ENCODE data around the gene RACGAP1. TPM values are rescaled to one million over a fixed set of nuclear protein-coding genes. Genes with fewer than 3 reads are reported as not detected.

Gene RACGAP1
- total and polyA plus RNA-seq, 2 of the 4 experiments (the other 2 are of a cell fraction): 37.9 to 110 TPM

- 39% methylated on average over 6 of the region's 11 CpGs; no CpG with 5 or more reads in 1 of the 2 experiments for WGBS, 2 experiments (ENCODE audit: extremely low coverage in 2 of 2, insufficient read length in 1 of 2)
- Histone ChIP-seq H2BK20ac (ENCODE audit: low read depth, low read length) (no peak overlapping the region), H3K56ac (ENCODE audit: extremely low read depth, insufficient read depth, low read length) (no peak overlapping the region), H2BK15ac (ENCODE audit: low read depth, low read length) (no peak overlapping the region), H2AFZ (replicated peaks; ENCODE audit: low read length, poor library complexity) (peak overlapping the region; percentile 56), H2AK9ac (replicated peaks; ENCODE audit: low read depth, low read length, poor library complexity) (no peak overlapping the region), H4K8ac (ENCODE audit: low read depth in 2 of 2, low read length in 2 of 2) (no peak overlapping the region), H3K4me3 (ENCODE audit: insufficient read depth, low read depth, low read length) (no peak overlapping the region), H3K27me3 (ENCODE audit: control insufficient read depth, insufficient read depth, low read length) (peaks cover 96% of the 10 kb centered on the region), H2BK120ac (ENCODE audit: low read depth, low read length) (no peak overlapping the region), H3K9me3 (ENCODE audit: control insufficient read depth, insufficient read depth, low read length) (no peaks in the 10 kb centered on the region; the same call in 1 of the 2 replicates), H3K4me1 (ENCODE audit: control insufficient read depth, insufficient read depth, low read length) (no peaks in the 10 kb centered on the region), H4K5ac (ENCODE audit: low read depth, low read length) (no peak overlapping the region), H3K14ac (replicated peaks; ENCODE audit: low read depth, low read length) (no peak overlapping the region), H3K23ac (ENCODE audit: low read depth, low read length) (no peak overlapping the region), H2AK5ac (ENCODE audit: low read depth, low read length) (no peak overlapping the region), H3K27ac (ENCODE audit: insufficient read depth, low read length) (no peak overlapping the region), H3K79me1 (ENCODE audit: low read depth in 1 of 2, low read length in 2 of 2) (no peaks in the 10 kb centered on the region), H3K4ac (ENCODE audit: low read depth, low read length) (no peak overlapping the region), H3K4me2 (ENCODE audit: low read depth, low read length) (no peak overlapping the region), H3K36me3 (ENCODE audit: control insufficient read depth, insufficient read depth, low read length) (no peaks in the 10 kb centered on the region), H3K18ac (ENCODE audit: low read depth, low read length) (no peak overlapping the region), H2BK5ac (ENCODE audit: low read depth, low read length, poor library complexity, severe bottlenecking) (no peak overlapping the region), H3K9me1 (ENCODE audit: insufficient read depth, low read length) (no peaks in the 10 kb centered on the region), H3K9ac (ENCODE audit: low read depth, low read length) (no peak overlapping the region), H4K91ac (ENCODE audit: insufficient read depth, low read depth, low read length) (no peak overlapping the region), H4K20me1 (ENCODE audit: insufficient read depth, low read length) (no peaks in the 10 kb centered on the region)
- intact Hi-C loops (cut with micrococcal nuclease): loop anchor here (10.0 kb wide), 1 partner anchor 215 kb away; no protein-coding TSS in a partner anchor
- ChIA-PET CTCF (interaction anchor here (1.1 to 1.8 kb wide), 2 partner anchors 7 to 14 kb away, joined by 3 to 6 read pairs; no protein-coding TSS in a partner anchor), POLR2A (ENCODE audit: unreplicated experiment) (no interaction called here)
- DNase-seq (no peak), ATAC-seq (ENCODE audit: low read depth) (no peak)
- BruUV-seq (replicated peaks): no TSS peak
- in situ Hi-C loops (cut with MboI; ENCODE audit: low sequenced_read_pairs): loop anchor here (10.0 kb wide), 1 partner anchor 185 kb away; no protein-coding TSS in a partner anchor
- no peak for TF ChIP-seq MAFK (IDR thresholded peaks at IDR 0.05; ENCODE audit: low read depth, low read length)
- no peak for TF ChIP-seq MXI1 (IDR thresholded peaks at IDR 0.05; ENCODE audit: borderline replicate concordance, low read depth, low read length)
- no peak for TF ChIP-seq CTCF (conservative IDR thresholded peaks at IDR 0.05; ENCODE audit: low read depth, low read length)
- no peak for TF ChIP-seq POLR2A (IDR thresholded peaks at IDR 0.05; ENCODE audit: low read depth, low read length)
- TF ChIP-seq BHLHE40 (IDR thresholded peaks at IDR 0.05; ENCODE audit: low read depth, low read length): no peak
- TF ChIP-seq CHD1 (IDR thresholded peaks at IDR 0.05; ENCODE audit: low read depth, low read length): no peak
- TF ChIP-seq FOS (IDR thresholded peaks at IDR 0.05; ENCODE audit: low read depth, low read length): no peak
- no peak for TF ChIP-seq RAD21 (IDR thresholded peaks at IDR 0.05; ENCODE audit: low read length)
- TF ChIP-seq SMC3 (IDR thresholded peaks at IDR 0.05; ENCODE audit: low read depth, low read length): no peak
- dilution Hi-C loops (cut with HindIII; ENCODE audit: low sequenced_read_pairs, unreplicated experiment): no loop called here
Measured at GRCh38 chr12:49959685-49960473, 65.4 kb downstream of the RACGAP1 start.

Measured in IMR-90 (cell line).